Hepatocyte (in vitro differentiated cells): Measurements from ENCODE around the gene NAMPT.

ENCODE experiments used
- EZH2 ChIP-seq: fragments of 200-600 bp; sonication (generic); IDR thresholded peaks from 2 replicates; pipeline ENCODE4 v1.6.1; 2016; ENCODE audit warnings: antibody characterized with exemption, mild to moderate bottlenecking, borderline replicate concordance
- TF ChIP-seq, protein P1 (sequence below): fragments of 200-600 bp; sonication (generic); IDR thresholded peaks from 2 replicates; pipeline ENCODE4 v1.5.1; 2016; ENCODE audit warnings: antibody characterized with exemption, mild to moderate bottlenecking; ENCODE audit not compliant: poor library complexity

DNA sequence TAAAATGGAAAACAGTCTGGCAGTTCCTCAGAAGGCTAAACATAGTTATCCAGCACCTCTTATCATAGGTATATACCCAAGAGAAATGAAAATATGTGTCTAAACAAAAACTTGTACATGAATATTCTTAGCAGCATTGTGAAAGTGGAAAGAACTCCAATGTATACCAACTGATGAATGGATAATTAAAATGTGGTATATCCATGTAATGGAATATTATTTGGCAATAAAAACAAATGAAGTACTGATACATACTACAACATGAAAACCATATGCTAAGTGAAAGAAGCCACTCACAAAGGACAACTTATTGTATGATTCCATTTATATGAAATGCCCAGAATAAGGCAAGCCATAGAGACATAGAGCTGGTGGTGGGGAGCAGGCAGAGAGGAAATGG lies 32.2 kb upstream of the NAMPT start:
- TF ChIP-seq, protein P1, sequence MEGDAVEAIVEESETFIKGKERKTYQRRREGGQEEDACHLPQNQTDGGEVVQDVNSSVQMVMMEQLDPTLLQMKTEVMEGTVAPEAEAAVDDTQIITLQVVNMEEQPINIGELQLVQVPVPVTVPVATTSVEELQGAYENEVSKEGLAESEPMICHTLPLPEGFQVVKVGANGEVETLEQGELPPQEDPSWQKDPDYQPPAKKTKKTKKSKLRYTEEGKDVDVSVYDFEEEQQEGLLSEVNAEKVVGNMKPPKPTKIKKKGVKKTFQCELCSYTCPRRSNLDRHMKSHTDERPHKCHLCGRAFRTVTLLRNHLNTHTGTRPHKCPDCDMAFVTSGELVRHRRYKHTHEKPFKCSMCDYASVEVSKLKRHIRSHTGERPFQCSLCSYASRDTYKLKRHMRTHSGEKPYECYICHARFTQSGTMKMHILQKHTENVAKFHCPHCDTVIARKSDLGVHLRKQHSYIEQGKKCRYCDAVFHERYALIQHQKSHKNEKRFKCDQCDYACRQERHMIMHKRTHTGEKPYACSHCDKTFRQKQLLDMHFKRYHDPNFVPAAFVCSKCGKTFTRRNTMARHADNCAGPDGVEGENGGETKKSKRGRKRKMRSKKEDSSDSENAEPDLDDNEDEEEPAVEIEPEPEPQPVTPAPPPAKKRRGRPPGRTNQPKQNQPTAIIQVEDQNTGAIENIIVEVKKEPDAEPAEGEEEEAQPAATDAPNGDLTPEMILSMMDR: no peak
- no peak for TF ChIP-seq EZH2
